Peyer's patch (tissue), 4 donors: ENCODE measurements around the gene TMEM222. TPM values are rescaled to one million over a fixed set of nuclear protein-coding genes. Genes with fewer than 3 reads are reported as not detected.
A peak's percentile ranks its signal among the peaks of the same experiment; 100 is the strongest.

Source experiments
- DNase-seq, 3 donors: peaks; one replicate each; pipeline ENCODE4 v3.0.0-alpha.2; 2017 to 2019
- H3K27ac ChIP-seq, 4 donors: fragments of 200-600 bp; sonication (generic); one replicate each; pipeline ENCODE4 v1.5.1; 2016 to 2019
- H3K27me3 ChIP-seq, 2 donors: fragments of 200-600 bp; sonication (generic); one replicate each; pipeline ENCODE4 v1.5.1; 2019
- H3K36me3 ChIP-seq, 3 donors: fragments of 200-600 bp; sonication (generic); one replicate each; pipeline ENCODE4 v1.5.1; 2016 to 2019
- H3K4me1 ChIP-seq, 4 donors: fragments of 200-600 bp; sonication (generic); one replicate each; pipeline ENCODE4 v1.5.1; 2016 to 2019
- H3K4me3 ChIP-seq, 4 donors: fragments of 200-600 bp; sonication (generic); 1 replicate in 3 of 4; 2 replicates in 1 of 4; pipeline ENCODE4 v1.5.1; 2016 to 2019; ENCODE audit warnings: mild to moderate bottlenecking in 1 of 4
- H3K9me3 ChIP-seq, 4 donors: fragments of 200-600 bp; sonication (generic); one replicate each; pipeline ENCODE4 v1.5.1; 2016 to 2019; ENCODE audit warnings: mild to moderate bottlenecking in 1 of 4
- POLR2A ChIP-seq, 2 donors: fragments of 450-650 bp; IDR thresholded peaks; one replicate each; pipeline ENCODE4 v1.5.1; 2017; ENCODE audit warnings: antibody characterized with exemption in 2 of 2, mild to moderate bottlenecking in 2 of 2, moderate library complexity in 2 of 2
- total RNA-seq, 4 donors: library from RNA; depleted of rRNA; stranded (reverse); fragments of >200 nt; gene quantifications; one replicate each; pipeline ENCODE4 v1.1.0, GENCODE V29; 2016
- TF ChIP-seq, protein P1 (sequence below), 6 experiments: fragments of 450-650 bp in 4 of 6; fragments of 200-600 bp in 2 of 6; sonication (generic) in 1 of 6; IDR thresholded peaks; one replicate each; pipeline ENCODE4 v1.5.1; 2017 to 2019; ENCODE audit warnings: antibody characterized with exemption in 6 of 6, mild to moderate bottlenecking in 3 of 6, moderate library complexity in 1 of 6

TMEM222 gene
- total RNA-seq, 4 donors from 2014 or later = 9.9 to 30.8 (median 25.4) TPM

DNA sequence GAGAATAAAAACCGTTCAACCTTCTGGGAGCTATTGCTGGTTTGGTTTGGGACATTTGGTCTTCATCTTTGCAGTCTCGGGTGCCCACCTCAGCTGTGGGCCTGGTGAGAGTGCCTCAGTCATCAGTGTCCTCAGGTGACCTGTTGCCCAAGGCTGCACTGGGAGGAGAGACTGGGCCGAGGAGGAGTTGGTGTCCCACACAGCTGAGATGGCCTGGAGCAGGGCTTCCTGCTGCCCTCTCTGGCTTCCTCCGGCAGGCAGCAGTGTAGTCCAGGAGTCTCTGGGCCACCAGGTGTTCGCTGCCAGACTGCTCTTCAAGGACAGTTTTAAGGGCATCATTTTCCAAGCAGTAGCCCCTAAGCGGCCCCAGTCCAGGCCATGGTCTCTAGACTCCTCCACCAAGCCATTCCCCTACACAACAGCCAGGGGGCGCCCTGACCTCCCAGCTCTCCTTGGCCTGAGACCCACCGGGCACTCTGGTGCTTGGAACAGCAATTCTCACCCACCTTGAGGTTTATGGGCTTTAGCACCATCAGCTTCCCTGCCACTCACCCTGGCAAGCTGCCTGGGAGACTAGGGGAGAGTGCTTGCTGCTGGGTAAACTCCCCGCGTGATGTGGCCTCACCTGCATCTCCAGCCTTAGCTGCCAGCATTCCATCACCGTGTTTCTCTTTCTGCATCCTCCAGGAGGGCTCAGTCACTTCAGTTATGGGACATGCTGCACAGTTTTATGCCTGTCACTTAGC lies 10.7 kb downstream of the TMEM222 start:
- H3K4me3 ChIP-seq = no peak overlapping the region
- TF ChIP-seq, protein P1, sequence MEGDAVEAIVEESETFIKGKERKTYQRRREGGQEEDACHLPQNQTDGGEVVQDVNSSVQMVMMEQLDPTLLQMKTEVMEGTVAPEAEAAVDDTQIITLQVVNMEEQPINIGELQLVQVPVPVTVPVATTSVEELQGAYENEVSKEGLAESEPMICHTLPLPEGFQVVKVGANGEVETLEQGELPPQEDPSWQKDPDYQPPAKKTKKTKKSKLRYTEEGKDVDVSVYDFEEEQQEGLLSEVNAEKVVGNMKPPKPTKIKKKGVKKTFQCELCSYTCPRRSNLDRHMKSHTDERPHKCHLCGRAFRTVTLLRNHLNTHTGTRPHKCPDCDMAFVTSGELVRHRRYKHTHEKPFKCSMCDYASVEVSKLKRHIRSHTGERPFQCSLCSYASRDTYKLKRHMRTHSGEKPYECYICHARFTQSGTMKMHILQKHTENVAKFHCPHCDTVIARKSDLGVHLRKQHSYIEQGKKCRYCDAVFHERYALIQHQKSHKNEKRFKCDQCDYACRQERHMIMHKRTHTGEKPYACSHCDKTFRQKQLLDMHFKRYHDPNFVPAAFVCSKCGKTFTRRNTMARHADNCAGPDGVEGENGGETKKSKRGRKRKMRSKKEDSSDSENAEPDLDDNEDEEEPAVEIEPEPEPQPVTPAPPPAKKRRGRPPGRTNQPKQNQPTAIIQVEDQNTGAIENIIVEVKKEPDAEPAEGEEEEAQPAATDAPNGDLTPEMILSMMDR (IDR thresholded peaks at IDR 0.05) = peak; percentile 66 to 83 (median 74)
- no peak for TF ChIP-seq POLR2A (IDR thresholded peaks at IDR 0.05)
- H3K27ac ChIP-seq = no peak overlapping the region
- no peaks in the 10 kb centered on the region for H3K9me3 ChIP-seq
- DNase-seq = peak in 2 of 3 donors; percentile 39 to 70
- H3K36me3 ChIP-seq = peaks cover 0 to 65% (median 0%) of the 10 kb centered on the region in 3 donors
- no peaks in the 10 kb centered on the region for H3K27me3 ChIP-seq
- H3K4me1 ChIP-seq = no peaks in the 10 kb centered on the region

DNA sequence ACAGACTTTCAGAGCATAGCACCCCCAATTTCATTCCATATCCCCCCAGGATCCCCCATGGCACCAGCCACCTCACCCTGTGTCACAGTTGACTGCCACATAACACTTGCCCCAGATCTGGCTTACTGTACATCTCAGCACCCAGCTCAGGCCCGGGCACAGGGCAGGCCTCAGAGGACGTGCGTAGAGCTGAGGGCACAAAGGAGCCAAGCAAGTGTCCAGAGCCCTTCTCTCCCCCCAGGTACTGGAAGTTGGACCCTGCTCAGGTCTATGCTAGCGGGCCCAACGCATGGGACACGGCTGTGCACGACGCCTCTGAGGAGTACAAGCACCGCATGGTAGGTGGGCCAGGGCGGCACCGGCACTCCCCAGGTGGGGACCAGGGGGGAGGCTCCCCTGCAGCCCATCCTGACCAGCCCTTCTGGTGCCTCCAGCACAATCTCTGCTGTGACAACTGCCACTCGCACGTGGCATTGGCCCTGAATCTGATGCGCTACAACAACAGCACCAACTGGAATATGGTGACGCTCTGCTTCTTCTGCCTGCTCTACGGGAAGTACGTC lies 11.8 kb downstream of the TMEM222 start:
- no peak for DNase-seq
- TF ChIP-seq, protein P1 (IDR thresholded peaks at IDR 0.05) = no peak
- no peak for TF ChIP-seq POLR2A (IDR thresholded peaks at IDR 0.05)
- no peaks in the 10 kb centered on the region for H3K9me3 ChIP-seq
- H3K27ac ChIP-seq = no peak overlapping the region
- H3K4me1 ChIP-seq = no peaks in the 10 kb centered on the region
- no peaks in the 10 kb centered on the region for H3K27me3 ChIP-seq
- peaks cover 0 to 60% (median 0%) of the 10 kb centered on the region in 3 donors for H3K36me3 ChIP-seq
- no peak overlapping the region for H3K4me3 ChIP-seq

DNA sequence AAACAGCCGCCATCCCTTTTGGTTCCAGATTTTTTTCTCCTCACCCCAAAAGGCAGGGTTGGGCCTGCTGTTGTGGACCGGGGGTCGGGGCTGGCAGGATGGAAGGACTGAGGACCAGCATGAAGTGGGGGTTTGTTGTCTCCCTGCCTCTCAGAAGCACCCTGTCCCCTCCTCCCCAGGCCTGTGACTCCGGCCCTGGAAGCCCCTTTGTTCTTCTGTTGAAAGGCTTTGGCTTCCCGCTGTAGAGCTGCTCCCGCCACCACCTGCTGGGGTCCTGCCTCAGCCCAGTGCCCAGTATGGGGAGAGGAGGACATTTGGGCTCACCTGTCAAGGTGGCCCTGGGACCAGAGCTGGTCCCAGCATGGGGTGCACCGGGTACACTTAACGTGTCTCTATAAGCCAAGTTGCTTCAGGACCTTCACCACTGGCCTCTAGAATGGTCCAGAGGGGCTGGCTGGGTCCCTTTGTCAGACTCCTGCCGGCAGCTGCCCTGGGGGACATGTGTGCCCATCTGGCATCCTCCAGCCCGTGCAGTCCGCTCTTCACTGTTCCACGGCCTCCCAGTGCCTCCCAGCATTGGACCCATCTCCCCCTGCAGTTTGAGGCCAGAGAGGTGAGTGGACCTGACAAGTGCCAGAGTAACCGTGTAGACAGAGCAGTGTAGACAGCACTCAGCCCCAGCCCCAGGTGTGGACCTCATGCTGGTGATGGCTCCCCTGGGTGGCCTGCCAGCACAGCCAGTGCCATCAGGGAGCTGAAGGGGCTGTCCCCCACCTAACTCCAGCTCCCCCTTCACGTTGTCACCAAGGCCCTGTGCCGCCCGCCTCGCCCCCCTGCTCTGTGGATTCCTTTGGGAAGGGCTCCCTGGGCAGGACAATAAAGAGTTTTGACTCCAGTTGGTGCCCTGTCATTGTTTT lies 13.8 kb downstream of the TMEM222 start:
- H3K27ac ChIP-seq = no peak overlapping the region
- H3K9me3 ChIP-seq = no peaks in the 10 kb centered on the region
- peaks cover 0 to 3% (median under 1%) of the 10 kb centered on the region in 4 donors for H3K4me1 ChIP-seq
- peaks cover 0 to 55% (median 0%) of the 10 kb centered on the region in 3 donors for H3K36me3 ChIP-seq
- TF ChIP-seq POLR2A (IDR thresholded peaks at IDR 0.05) = no peak
- TF ChIP-seq, protein P1 (IDR thresholded peaks at IDR 0.05) = no peak
- no peak overlapping the region for H3K4me3 ChIP-seq
- no peak for DNase-seq
- H3K27me3 ChIP-seq = no peaks in the 10 kb centered on the region

DNA sequence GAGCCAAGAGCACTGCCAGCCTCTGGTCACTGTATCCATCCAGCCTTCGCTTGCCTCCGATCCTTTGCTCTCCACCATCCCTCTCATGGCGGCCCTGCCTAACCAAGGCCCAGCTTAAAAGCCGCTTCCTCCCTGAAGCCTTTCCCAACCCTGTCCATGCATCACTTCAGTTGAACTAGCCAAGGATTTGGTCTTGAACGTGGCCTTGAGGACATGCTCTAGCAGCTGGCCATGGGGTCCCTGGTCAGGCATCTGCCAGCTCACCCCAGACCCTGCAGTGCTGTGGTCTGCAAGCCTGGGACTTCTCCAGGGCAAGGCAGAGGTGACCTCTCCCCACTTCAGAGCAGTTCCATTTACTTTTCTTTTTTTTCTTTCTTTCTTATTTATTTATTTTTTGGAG lies 14.8 kb downstream of the TMEM222 start:
- H3K9me3 ChIP-seq = no peaks in the 10 kb centered on the region
- TF ChIP-seq POLR2A (IDR thresholded peaks at IDR 0.05) = no peak
- TF ChIP-seq, protein P1 (IDR thresholded peaks at IDR 0.05) = no peak

DNA sequence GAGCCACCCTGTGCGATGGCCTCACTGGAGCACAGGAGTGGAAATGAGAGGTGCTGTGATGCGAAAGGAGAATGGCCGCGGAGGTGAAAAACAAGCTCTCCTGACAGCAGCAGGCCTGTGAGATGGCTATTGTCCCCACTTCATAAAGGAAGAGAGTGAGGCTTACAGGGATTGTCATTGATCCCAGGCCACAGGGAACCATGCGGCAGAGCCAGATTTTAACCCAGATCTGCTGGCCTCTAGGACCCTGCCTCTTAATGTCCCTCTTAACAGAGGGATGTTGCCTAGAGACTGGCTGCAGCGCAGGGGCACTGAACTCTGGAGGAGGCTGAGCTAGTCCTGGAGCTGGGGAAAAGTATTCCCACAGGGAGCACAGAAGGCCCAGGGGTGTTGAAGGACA lies 16.8 kb downstream of the TMEM222 start:
- H3K36me3 ChIP-seq = peaks cover 0 to 29% (median 0%) of the 10 kb centered on the region in 3 donors
- DNase-seq = no peak
- H3K27me3 ChIP-seq = no peaks in the 10 kb centered on the region
- TF ChIP-seq POLR2A (IDR thresholded peaks at IDR 0.05) = no peak
- TF ChIP-seq, protein P1 (IDR thresholded peaks at IDR 0.05) = no peak
- H3K4me1 ChIP-seq = peaks cover 0 to 15% (median 9%) of the 10 kb centered on the region in 4 donors
- H3K27ac ChIP-seq = no peak overlapping the region
- no peaks in the 10 kb centered on the region for H3K9me3 ChIP-seq
- no peak overlapping the region for H3K4me3 ChIP-seq

More for the DNA sequence above, 14.8 kb downstream of the TMEM222 start:
- H3K36me3 ChIP-seq = peaks cover 0 to 49% (median 0%) of the 10 kb centered on the region in 3 donors
- DNase-seq = no peak
- no peak overlapping the region for H3K4me3 ChIP-seq
- H3K27me3 ChIP-seq = no peaks in the 10 kb centered on the region
- H3K27ac ChIP-seq = no peak overlapping the region
- peaks cover 0 to 10% (median 8%) of the 10 kb centered on the region in 4 donors for H3K4me1 ChIP-seq
